Measurements from ENCODE around the gene SAP30BP.

- TF ChIP-seq CTCF (IDR thresholded peaks at IDR 0.05; ENCODE audit: insufficient read depth, low read length, poor library complexity, severe bottlenecking) (no peak), EZH2phosphoT487 (conservative IDR thresholded peaks at IDR 0.05; ENCODE audit: low read length) (no peak)
These were observed 21.1 kb upstream of the SAP30BP start for GRCh38 chr17:75645889-75646637.

All from SU-DHL-6 (cell line).